Stimulated activated effector memory CD8-positive, alpha-beta T cell treated with anti-CD3 and anti-CD28 coated beads, Interleukin-12 subunit alpha, Interleukin-12 subunit beta, amount 100 ng/mL, for 72 hours (primary cell): Measurements from ENCODE around the gene INF2.

Source experiments
- ATAC-seq: fragments of 150-1000 bp; cut with Tn5 transposase; 2 replicates; pipeline ENCODE4 v1.10.0; 2021
- DNase-seq, 2 donors: peaks; one replicate each; pipeline ENCODE4 v3.0.0; 2021 to 2022; ENCODE audit warnings: low spot score in 2 of 2
- H3K27ac Mint-ChIP-seq: one replicate; pipeline ENCODE4 v1.8.0; 2022; ENCODE audit warnings: mild to moderate bottlenecking, mixed read lengths
- H3K36me3 Mint-ChIP-seq: one replicate; pipeline ENCODE4 v1.8.0; 2022; ENCODE audit warnings: mild to moderate bottlenecking, mixed read lengths
- H3K4me1 Mint-ChIP-seq: one replicate; pipeline ENCODE4 v1.8.0; 2022; ENCODE audit warnings: mixed read lengths
- H3K4me3 Mint-ChIP-seq: one replicate; pipeline ENCODE4 v1.8.0; 2022; ENCODE audit warnings: mild to moderate bottlenecking, mixed read lengths
- H3K9me3 Mint-ChIP-seq: one replicate; pipeline ENCODE4 v1.8.0; 2022; ENCODE audit warnings: mixed read lengths

The INF2 gene

GRCh38 chr14:104678901-104679705 is 10.3 kb upstream of the INF2 start:
- H3K4me1 Mint-ChIP-seq: peaks cover 28% of the 10 kb centered on the region
- peak overlapping the region; percentile 80 for H3K4me3 Mint-ChIP-seq
- DNase-seq (no peak), ATAC-seq (no peak)
- H3K9me3 Mint-ChIP-seq: no peaks in the 10 kb centered on the region
- H3K27ac Mint-ChIP-seq: peak overlapping the region; percentile 96
- H3K36me3 Mint-ChIP-seq: no peaks in the 10 kb centered on the region

GRCh38 chr14:104680056-104680805 is 9.2 kb upstream of the INF2 start:
- no peaks in the 10 kb centered on the region for H3K9me3 Mint-ChIP-seq
- H3K4me3 Mint-ChIP-seq: peak overlapping the region; percentile 8
- H3K36me3 Mint-ChIP-seq: no peaks in the 10 kb centered on the region
- peaks cover 31% of the 10 kb centered on the region for H3K4me1 Mint-ChIP-seq
- DNase-seq (no peak), ATAC-seq (no peak)
- no peak overlapping the region for H3K27ac Mint-ChIP-seq

GRCh38 chr14:104680806-104681688 is 8.4 kb upstream of the INF2 start:
- no peak overlapping the region for H3K27ac Mint-ChIP-seq
- no peaks in the 10 kb centered on the region for H3K9me3 Mint-ChIP-seq
- H3K36me3 Mint-ChIP-seq: no peaks in the 10 kb centered on the region
- DNase-seq (no peak), ATAC-seq (no peak)
- H3K4me3 Mint-ChIP-seq: no peak overlapping the region
- peaks cover 34% of the 10 kb centered on the region for H3K4me1 Mint-ChIP-seq

GRCh38 chr14:104681689-104682074 is 7.7 kb upstream of the INF2 start:
- no peak overlapping the region for H3K4me3 Mint-ChIP-seq
- no peak for DNase-seq
- no peaks in the 10 kb centered on the region for H3K36me3 Mint-ChIP-seq
- H3K9me3 Mint-ChIP-seq: no peaks in the 10 kb centered on the region
- no peak overlapping the region for H3K27ac Mint-ChIP-seq
- peaks cover 32% of the 10 kb centered on the region for H3K4me1 Mint-ChIP-seq
- no peak for ATAC-seq

- H3K9me3 Mint-ChIP-seq: no peaks in the 10 kb centered on the region
- no peak overlapping the region for H3K4me3 Mint-ChIP-seq
- no peak overlapping the region for H3K27ac Mint-ChIP-seq
- ATAC-seq (no peak), DNase-seq (no peak)
- peaks cover 33% of the 10 kb centered on the region for H3K4me1 Mint-ChIP-seq
- no peaks in the 10 kb centered on the region for H3K36me3 Mint-ChIP-seq
Measured at GRCh38 chr14:104682107-104682593, 7.3 kb upstream of the INF2 start.

GRCh38 chr14:104683653-104684448 is 5.6 kb upstream of the INF2 start:
- ATAC-seq (no peak), DNase-seq (no peak)
- H3K27ac Mint-ChIP-seq: no peak overlapping the region
- peaks cover 29% of the 10 kb centered on the region for H3K4me1 Mint-ChIP-seq
- no peak overlapping the region for H3K4me3 Mint-ChIP-seq
- no peaks in the 10 kb centered on the region for H3K9me3 Mint-ChIP-seq
- no peaks in the 10 kb centered on the region for H3K36me3 Mint-ChIP-seq

GRCh38 chr14:104684449-104684821 is 5.0 kb upstream of the INF2 start:
- Mint-ChIP-seq H3K36me3 (no peaks in the 10 kb centered on the region), H3K4me1 (peaks cover 29% of the 10 kb centered on the region), H3K4me3 (no peak overlapping the region), H3K27ac (no peak overlapping the region), H3K9me3 (no peaks in the 10 kb centered on the region)
- DNase-seq (no peak), ATAC-seq (no peak)

- no peaks in the 10 kb centered on the region for H3K9me3 Mint-ChIP-seq
- ATAC-seq (no peak), DNase-seq (no peak)
- H3K4me3 Mint-ChIP-seq: no peak overlapping the region
- no peak overlapping the region for H3K27ac Mint-ChIP-seq
- no peaks in the 10 kb centered on the region for H3K36me3 Mint-ChIP-seq
- H3K4me1 Mint-ChIP-seq: peaks cover 29% of the 10 kb centered on the region
Measured at GRCh38 chr14:104685216-104685997, 4.0 kb upstream of the INF2 start.

GRCh38 chr14:104685998-104686610 is 3.3 kb upstream of the INF2 start:
- ATAC-seq (no peak), DNase-seq (no peak)
- Mint-ChIP-seq H3K4me3 (no peak overlapping the region), H3K4me1 (peaks cover 23% of the 10 kb centered on the region), H3K36me3 (no peaks in the 10 kb centered on the region), H3K9me3 (no peaks in the 10 kb centered on the region), H3K27ac (no peak overlapping the region)

GRCh38 chr14:104686624-104687517 is 2.5 kb upstream of the INF2 start:
- no peaks in the 10 kb centered on the region for H3K9me3 Mint-ChIP-seq
- H3K4me1 Mint-ChIP-seq: peaks cover 20% of the 10 kb centered on the region
- H3K4me3 Mint-ChIP-seq: no peak overlapping the region
- ATAC-seq (no peak), DNase-seq (no peak)
- no peak overlapping the region for H3K27ac Mint-ChIP-seq
- H3K36me3 Mint-ChIP-seq: no peaks in the 10 kb centered on the region

GRCh38 chr14:104687601-104688504 is 1.6 kb upstream of the INF2 start:
- peak overlapping the region; percentile 71 for H3K4me3 Mint-ChIP-seq
- H3K36me3 Mint-ChIP-seq: no peaks in the 10 kb centered on the region
- DNase-seq (no peak), ATAC-seq (no peak)
- peaks cover 20% of the 10 kb centered on the region for H3K4me1 Mint-ChIP-seq
- H3K9me3 Mint-ChIP-seq: no peaks in the 10 kb centered on the region
- H3K27ac Mint-ChIP-seq: no peak overlapping the region

- H3K9me3 Mint-ChIP-seq: no peaks in the 10 kb centered on the region
- DNase-seq (no peak), ATAC-seq (peak; percentile 2)
- H3K36me3 Mint-ChIP-seq: no peaks in the 10 kb centered on the region
- H3K4me1 Mint-ChIP-seq: peaks cover 20% of the 10 kb centered on the region
- no peak overlapping the region for H3K27ac Mint-ChIP-seq
- peak overlapping the region; percentile 71 for H3K4me3 Mint-ChIP-seq
Measured at GRCh38 chr14:104688505-104689108, 811 bp upstream of the INF2 start.
